NT2/D1 (cell line): ENCODE measurements around the gene DUSP10.

Experiments
- DNase-seq: peaks from one replicate; pipeline ENCODE4 v3.0.0-alpha.2; 2011; ENCODE audit warnings: low read depth, low spot score
- H3K27me3 ChIP-seq: 2 replicates; pipeline ENCODE4 v1.6.0; 2011; ENCODE audit warnings: mild to moderate bottlenecking; ENCODE audit not compliant: insufficient read length, insufficient read depth
- H3K36me3 ChIP-seq: 2 replicates; pipeline ENCODE4 v1.6.1; 2011; ENCODE audit warnings: mild to moderate bottlenecking, low read length, mixed read lengths; ENCODE audit not compliant: insufficient read depth, insufficient read length
- H3K4me1 ChIP-seq: 2 replicates; pipeline ENCODE4 v1.5.1; 2011; ENCODE audit not compliant: insufficient read depth, insufficient read length
- H3K4me3 ChIP-seq: 2 replicates; pipeline ENCODE4 v1.5.1; 2011; ENCODE audit warnings: low read depth; ENCODE audit not compliant: insufficient read length
- H3K9ac ChIP-seq: 2 replicates; pipeline ENCODE4 v1.6.0; 2011; ENCODE audit warnings: low read depth; ENCODE audit not compliant: insufficient read length
- H3K9me3 ChIP-seq: 2 replicates; pipeline ENCODE4 v1.5.1; 2011; ENCODE audit warnings: mild to moderate bottlenecking, low read length; ENCODE audit not compliant: insufficient read depth
- SUZ12 ChIP-seq: IDR thresholded peaks from 2 replicates; pipeline ENCODE4 v1.6.1; 2011; ENCODE audit not compliant: insufficient read length, insufficient read depth; ENCODE audit errors: extremely low read depth
- YY1 ChIP-seq: IDR thresholded peaks from 2 replicates; pipeline ENCODE4 v1.6.1; 2011; ENCODE audit not compliant: insufficient read length, insufficient read depth
- ZNF274 ChIP-seq: IDR thresholded peaks from 2 replicates; pipeline ENCODE4 v1.6.1; 2011; ENCODE audit warnings: mild to moderate bottlenecking, low read depth, low read length

The DUSP10 gene

DNA sequence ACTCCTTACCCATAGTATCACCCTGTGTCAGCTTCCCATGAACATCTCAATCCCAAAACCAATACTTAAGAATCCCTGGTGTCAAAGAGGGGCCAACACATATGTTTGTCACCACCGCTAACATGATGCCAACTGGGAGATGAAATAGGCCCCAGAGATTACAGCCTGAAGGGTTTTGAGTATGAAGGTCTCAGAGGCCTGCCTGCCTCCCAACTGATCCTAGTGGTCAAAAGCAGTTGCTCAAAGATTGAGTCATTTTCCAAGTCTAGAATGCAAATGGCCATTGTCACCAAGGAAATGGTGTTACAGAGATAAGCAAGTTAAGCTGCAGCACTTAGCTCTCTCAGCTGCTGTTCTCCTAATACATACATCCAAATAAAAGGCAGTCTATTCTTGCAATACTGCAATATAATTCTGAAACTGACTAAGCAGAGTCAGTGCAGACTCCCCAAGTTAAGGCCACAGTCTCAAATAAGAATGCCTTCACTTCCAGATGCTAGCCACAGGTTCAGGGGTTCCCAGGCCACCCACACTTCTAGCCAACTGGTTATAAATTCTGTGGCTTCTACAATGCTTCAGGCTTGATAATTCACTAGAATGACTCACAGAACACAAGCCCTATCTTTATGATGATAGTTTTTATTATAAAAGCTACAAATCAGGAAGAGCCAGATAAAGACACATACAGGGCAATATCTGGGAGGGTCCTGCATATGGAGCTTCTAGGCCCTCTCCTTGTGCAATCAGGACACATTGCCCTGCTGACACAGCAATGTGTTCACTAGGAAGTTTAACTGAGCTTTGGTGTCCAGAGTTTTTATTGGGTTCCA, 18.7 kb downstream of the DUSP10 start:
- DNase-seq, result no peak
- H3K4me1 ChIP-seq, result no peaks in the 10 kb centered on the region
- H3K9ac ChIP-seq, result no peak overlapping the region
- no peak overlapping the region for H3K4me3 ChIP-seq
- H3K27me3 ChIP-seq, result no peaks in the 10 kb centered on the region
- no peak for TF ChIP-seq YY1
- no peak for TF ChIP-seq SUZ12
- TF ChIP-seq ZNF274, result no peak
- peaks cover 41% of the 10 kb centered on the region for H3K36me3 ChIP-seq
- peaks cover 59% of the 10 kb centered on the region for H3K9me3 ChIP-seq

- H3K4me3 ChIP-seq, result no peak overlapping the region
- H3K9me3 ChIP-seq, result peaks cover 60% of the 10 kb centered on the region
- H3K36me3 ChIP-seq, result peaks cover 33% of the 10 kb centered on the region
- H3K9ac ChIP-seq, result no peak overlapping the region
- H3K27me3 ChIP-seq, result no peaks in the 10 kb centered on the region
- DNase-seq, result no peak
- TF ChIP-seq ZNF274, result no peak
- TF ChIP-seq SUZ12, result no peak
- no peak for TF ChIP-seq YY1
- H3K4me1 ChIP-seq, result peaks cover 3% of the 10 kb centered on the region
Measured at GRCh38 chr1:221722254-221723017, 19.5 kb downstream of the DUSP10 start.

GRCh38 chr1:221720545-221720944, 21.3 kb downstream of the DUSP10 start:
- peaks cover 32% of the 10 kb centered on the region for H3K36me3 ChIP-seq
- peaks cover 6% of the 10 kb centered on the region for H3K4me1 ChIP-seq

DNA sequence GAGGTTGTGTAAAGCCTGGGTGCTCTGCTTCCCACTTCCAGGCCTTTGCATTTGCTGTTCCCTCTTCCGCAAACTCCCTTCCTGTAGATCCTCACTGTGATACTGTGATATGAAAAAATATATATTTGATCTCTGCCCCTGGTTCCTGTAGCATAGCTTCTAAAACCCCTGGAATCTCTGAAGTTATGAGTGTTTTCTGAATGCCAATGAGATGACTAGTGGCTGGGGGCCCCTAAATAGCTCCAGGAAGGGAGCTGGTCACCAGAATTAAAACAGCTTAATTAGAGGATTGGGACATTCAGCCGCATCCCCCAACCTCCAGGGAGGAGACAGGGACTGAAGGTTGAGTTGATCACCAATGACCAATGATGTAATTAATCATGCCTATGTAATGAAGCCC, 21.9 kb downstream of the DUSP10 start:
- peaks cover 6% of the 10 kb centered on the region for H3K4me1 ChIP-seq
- TF ChIP-seq SUZ12, result no peak
- no peak for TF ChIP-seq ZNF274
- TF ChIP-seq YY1, result no peak
- H3K4me3 ChIP-seq, result no peak overlapping the region
- H3K36me3 ChIP-seq, result peaks cover 31% of the 10 kb centered on the region
- no peaks in the 10 kb centered on the region for H3K27me3 ChIP-seq
- no peak overlapping the region for H3K9ac ChIP-seq
- no peak for DNase-seq
- peaks cover 53% of the 10 kb centered on the region for H3K9me3 ChIP-seq

More at GRCh38 chr1:221720545-221720944, 21.3 kb downstream of the DUSP10 start:
- no peaks in the 10 kb centered on the region for H3K27me3 ChIP-seq
- no peak for DNase-seq
- H3K9me3 ChIP-seq, result peaks cover 56% of the 10 kb centered on the region
- no peak overlapping the region for H3K4me3 ChIP-seq
- TF ChIP-seq SUZ12 (no peak), ZNF274 (no peak), YY1 (no peak)
- H3K9ac ChIP-seq, result no peak overlapping the region

DNA sequence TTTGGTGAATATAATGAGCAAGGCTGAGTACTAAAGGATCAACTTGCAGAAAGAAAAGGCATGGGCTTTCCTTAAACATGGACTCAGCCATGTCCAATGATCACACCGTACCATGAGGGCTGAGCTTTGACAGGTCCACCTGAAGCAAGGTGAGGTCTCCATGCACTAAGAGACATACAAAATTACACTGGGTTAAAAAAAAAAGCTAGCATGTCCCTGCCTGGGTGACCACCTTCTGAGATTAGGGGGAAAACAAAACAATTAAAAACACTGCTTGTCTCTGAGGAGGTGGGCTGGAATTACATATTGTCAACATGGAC, 22.7 kb downstream of the DUSP10 start:
- no peak for TF ChIP-seq ZNF274
- H3K4me3 ChIP-seq, result no peak overlapping the region
- H3K4me1 ChIP-seq, result peaks cover 8% of the 10 kb centered on the region
- no peak overlapping the region for H3K9ac ChIP-seq
- no peak for DNase-seq
- H3K36me3 ChIP-seq, result peaks cover 24% of the 10 kb centered on the region
- H3K27me3 ChIP-seq, result no peaks in the 10 kb centered on the region
- H3K9me3 ChIP-seq, result peaks cover 53% of the 10 kb centered on the region

GRCh38 chr1:221718381-221719277, 23.3 kb downstream of the DUSP10 start:
- peaks cover 53% of the 10 kb centered on the region for H3K9me3 ChIP-seq
- H3K27me3 ChIP-seq, result no peaks in the 10 kb centered on the region
- H3K9ac ChIP-seq, result no peak overlapping the region
- H3K36me3 ChIP-seq, result peaks cover 18% of the 10 kb centered on the region
- no peak overlapping the region for H3K4me3 ChIP-seq
- no peak for DNase-seq
- no peak for TF ChIP-seq SUZ12
- TF ChIP-seq YY1, result no peak
- TF ChIP-seq ZNF274, result no peak
- H3K4me1 ChIP-seq, result peaks cover 9% of the 10 kb centered on the region

DNA sequence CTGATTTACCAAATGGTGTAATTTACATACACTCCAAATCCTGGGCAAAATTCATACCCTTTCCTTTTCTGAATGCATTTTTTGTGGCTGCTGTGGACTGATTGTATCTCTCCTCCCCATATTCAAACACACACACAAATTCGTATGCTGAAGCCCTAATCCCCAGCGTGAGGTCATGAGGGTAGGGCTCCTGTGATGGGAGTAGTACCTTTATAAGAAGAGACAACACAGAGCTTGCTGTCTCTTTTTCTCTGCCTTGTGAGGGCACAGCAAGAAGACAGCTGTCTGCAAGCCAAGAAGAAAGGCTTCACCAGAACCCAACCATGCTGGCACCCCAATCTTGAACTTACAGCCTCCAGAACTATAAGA, 24.4 kb downstream of the DUSP10 start:
- Histone ChIP-seq H3K36me3 (peaks cover 19% of the 10 kb centered on the region), H3K9me3 (peaks cover 52% of the 10 kb centered on the region), H3K27me3 (no peaks in the 10 kb centered on the region), H3K9ac (no peak overlapping the region), H3K4me1 (peaks cover 11% of the 10 kb centered on the region), H3K4me3 (no peak overlapping the region)
- TF ChIP-seq SUZ12, result no peak
- no peak for TF ChIP-seq ZNF274
- no peak for DNase-seq
